ENCODE data around the gene ARID1B.

GRCh38 chr6:156925026-156925425 lies 147.8 kb downstream of the ARID1B start:
- TF ChIP-seq CTCF (IDR thresholded peaks at IDR 0.05) = no peak
- no peak for TF ChIP-seq POLR2AphosphoS5 (IDR thresholded peaks at IDR 0.05; ENCODE audit: low read depth, low read length)
